Activated gamma-delta T cell treated with Interleukin-2 at 50 U/mL for 16 hours (primary cell): Measurements from ENCODE around the gene POLRMT.
"Not testable (repeated sequence)": the region's sequence is repeated elsewhere in the genome, so short reads cannot be mapped to it uniquely, and the experiment has no call there.

ENCODE experiments used
- DNase-seq: peaks from one replicate; pipeline ENCODE4 v3.0.0-alpha.2; 2020

POLRMT gene

DNA sequence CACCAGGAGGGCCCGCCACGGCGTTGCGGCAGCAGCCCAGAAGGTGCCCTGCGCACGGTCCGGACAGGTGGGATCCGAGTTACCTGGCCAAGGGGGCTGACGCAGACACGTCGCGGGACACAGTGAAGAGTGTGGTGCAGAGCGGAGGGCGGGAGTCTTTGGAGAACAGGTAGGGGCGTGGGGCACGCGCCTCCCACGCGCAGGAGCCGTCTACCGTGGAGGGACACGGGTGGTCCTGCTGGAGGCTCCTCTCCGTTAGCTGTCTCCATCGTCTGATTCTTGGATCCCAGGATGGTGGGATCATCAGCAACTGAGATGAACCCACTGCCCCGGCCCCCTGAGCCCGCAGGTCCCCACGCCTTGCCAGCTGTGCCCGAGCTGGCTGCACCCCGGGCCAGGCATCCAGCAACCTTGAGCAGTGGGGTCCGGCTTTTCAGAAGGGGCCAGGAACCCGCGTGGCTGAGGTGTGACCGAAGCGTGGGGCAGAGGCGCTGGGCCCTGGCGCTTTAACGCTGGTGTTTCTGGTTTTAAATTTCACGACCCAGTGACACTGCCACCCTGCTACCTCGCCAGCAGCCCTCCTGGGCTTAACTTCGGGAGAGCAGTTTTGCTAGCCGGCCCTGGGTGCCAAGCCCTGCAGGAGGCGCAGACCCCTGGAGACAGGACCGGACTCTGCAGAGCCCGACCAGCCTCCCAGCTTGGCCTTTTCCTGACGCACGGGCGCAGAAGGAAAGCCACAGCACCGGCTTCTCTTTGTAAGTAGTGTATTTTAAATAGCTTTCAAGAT is 13.6 kb upstream of the POLRMT start:
- no peak for DNase-seq

DNA sequence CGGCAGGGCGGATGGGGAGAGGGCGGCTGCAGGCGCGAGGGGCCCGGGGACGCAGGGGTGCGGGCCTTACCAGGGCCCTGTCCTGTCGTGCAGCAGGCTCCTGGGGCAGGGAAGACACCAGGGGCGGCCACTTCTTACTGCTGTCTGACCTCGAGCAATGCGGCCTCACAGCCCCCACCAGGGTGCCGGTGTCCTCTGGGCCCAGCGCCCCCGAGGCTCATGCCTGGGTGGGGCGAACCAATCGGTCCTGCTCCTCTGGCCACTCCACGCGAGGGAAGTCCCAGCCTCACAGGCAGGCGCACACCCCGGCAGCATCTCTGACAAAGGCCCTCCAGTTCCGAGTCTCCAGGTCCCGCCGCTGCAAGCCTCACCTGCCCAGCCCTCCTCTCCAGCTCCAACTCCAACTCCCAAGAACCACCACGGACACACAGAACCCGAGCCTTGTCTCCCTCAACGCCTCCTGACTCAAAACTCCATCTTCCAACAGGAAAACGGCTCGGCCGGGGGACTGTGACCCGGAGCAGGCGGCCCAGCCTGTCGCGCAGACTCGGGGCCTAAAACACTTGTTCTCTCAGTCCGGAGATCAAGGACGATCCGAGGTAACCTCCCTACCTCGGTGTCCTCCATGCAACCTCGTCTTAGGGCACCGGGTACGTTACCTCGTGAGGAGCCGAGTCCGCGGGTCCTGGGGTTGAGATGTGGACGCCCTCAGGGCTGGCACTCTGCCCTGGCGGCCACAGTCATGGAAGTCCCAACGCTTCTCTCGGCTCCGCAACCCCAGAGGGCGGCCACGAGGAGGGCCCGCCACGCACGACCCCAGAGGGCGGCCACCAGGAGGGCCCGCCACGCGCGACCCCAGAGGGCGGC is 12.8 kb upstream of the POLRMT start:
- DNase-seq: no peak

DNA sequence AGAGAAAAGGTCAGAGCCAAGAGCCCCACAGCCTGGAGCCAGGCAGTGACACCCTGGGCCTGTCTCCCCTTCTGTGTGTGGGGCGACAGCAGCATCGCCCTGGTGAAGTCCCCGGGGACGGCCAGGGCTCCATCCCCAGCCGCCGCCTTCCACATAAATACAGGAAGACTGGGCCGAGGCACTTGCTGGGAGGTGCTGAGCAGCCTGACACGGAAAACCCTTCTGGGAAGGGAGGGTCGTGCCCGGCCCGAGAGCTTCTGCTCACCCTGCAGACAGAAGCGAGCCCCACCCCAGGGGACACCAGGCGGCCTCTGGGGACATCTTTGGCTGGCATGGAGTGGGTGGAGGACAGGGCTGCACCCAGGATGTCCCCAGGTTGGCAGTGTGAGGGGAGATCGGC is 11.5 kb upstream of the POLRMT start:
- no peak for DNase-seq

DNA sequence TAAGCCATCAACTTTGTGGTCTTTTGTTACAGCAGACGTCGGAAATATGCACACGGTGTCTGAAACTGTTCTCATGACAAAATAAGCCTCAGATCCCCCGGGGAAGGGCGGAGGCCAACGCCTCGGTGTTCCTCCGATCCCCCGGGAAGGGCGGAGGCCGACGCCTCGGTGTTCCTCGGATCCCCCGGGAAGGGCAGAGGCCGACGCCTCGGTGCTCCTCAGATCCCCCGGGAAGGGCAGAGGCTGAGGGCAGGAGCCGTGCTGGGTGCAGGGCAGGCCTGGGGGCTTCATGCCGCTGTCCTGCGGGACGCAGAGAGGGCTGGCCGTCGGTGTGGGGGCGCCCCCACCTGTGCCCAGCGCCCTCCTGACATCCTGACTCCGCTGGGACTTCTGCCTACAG is 11.0 kb upstream of the POLRMT start:
- DNase-seq: no peak

DNA sequence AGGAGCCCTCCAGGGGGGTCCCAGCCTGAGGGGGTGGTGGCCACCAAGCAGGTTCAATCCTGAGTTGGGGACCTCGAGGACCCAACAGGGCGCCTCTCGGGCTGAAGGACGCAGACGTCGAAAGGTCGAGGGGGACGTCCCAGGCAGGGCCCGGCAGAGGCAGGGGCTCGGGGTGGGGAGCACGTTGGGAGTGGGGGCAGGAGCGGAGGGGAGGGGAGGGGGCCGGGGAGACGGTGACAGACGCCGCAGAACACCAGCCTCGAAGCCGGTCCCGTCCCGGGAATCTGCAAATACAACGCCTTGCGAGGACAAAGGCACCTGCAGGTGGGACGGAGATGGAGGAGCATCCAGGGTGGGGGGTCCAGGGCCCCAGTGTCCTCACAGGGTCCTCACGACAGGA is 10.4 kb upstream of the POLRMT start:
- DNase-seq: no peak

DNA sequence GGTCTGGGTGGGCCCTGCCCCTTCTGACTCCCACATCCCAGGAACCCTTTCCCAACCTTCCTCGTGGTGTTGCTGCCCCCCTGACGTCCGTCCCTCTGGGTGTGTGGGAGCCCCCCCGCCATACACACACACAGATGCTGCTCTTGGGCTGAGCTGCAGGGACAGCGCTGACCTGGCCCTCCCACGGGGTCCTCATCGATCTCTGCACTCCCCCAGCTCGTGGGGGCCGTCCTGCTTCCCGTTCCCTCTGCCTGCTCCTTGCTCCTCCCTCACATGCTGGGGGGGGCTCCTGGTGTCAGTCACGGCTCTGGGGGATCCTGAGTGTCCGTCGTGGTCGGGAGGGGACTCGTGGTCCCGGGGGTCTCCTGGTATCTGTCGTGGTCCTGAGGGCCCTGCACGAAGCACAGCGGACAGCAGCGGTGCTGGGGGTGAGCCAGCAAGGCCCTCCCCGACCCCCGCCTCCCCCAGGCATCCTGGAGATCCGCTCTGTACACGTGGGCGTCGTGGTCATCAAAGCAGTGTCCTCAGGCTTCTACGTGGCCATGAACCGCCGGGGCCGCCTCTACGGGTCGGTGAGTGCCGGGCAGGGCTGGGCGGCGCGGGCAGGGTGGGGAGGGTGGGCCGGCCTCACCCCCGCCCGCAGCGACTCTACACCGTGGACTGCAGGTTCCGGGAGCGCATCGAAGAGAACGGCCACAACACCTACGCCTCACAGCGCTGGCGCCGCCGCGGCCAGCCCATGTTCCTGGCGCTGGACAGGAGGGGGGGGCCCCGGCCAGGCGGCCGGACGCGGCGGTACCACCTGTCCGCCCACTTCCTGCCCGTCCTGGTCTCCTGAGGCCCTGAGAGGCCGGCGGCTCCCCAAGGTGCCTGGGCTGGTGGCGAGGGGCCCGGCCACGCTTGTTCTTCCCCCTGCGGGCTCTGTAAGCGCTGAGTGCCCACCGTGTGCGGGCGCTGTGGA is 9.7 kb upstream of the POLRMT start:
- no peak for DNase-seq

DNA sequence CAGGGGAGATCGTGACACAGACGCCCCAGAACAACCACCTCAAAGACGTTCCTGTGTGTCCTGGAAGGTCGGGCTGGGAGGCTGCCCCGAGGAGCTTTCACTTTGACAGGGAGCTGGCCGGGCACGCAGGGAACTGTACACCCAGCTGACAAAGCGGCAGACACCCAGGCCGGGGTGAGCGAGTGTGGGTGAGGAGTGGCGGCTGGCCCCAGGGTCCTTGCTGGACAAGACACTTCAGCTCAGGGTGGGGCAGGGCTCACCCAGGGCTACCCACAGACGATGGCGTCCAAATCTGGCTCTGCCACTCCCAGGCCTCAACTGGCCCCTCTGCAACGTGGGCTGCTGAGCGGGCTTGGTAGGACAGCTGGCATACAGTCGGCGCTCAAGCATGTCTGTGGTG is 8.4 kb upstream of the POLRMT start:
- no peak for DNase-seq

DNA sequence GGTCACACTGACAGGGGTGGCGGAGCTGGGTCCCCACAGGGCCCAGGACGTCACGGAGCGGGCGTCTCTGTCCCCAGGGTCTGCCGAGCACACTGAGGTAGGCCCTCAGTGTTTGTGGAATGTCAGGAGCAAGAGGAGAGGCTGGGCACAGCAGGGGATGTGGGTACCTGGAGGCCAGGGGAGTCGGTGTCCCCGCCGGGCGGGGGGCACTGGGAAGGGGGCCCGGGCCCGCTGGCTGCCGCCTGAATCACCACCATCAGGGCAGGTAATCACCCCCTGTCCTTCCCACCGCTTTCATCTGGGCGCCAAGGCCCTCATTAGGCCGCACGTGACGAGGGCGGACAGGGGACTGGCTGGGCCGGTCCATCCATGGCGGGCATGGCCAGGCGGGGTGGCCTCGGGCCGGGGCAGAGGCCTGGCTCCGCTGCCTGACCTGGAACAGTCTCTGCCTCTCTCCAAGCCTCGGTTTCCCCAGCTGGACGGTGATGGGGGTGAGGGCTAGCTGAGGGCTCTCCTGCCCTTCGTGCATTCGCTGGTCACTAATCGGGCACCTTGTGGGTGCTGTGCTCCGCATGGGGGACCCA is 7.4 kb upstream of the POLRMT start:
- no peak for DNase-seq

DNA sequence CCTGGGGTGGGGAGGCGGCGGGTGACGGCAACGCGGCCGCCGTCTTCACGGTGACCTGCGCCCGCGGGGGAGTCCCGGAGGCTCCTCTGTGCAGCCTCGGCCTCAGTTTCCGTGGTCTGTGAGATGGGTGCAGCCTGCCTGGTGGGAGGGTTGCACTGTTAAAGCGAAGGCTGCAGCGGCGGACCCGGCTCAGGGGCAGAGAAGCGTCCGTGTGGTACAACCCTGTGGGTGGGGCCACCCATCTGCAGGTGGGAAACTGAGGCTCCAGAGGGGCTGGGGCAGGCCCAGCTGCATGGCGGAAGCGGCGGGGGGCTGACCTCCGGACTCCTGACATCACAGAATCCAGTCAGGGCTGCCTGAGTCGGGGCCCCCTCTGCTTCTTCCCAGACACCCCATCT is 6.8 kb upstream of the POLRMT start:
- DNase-seq: no peak

DNA sequence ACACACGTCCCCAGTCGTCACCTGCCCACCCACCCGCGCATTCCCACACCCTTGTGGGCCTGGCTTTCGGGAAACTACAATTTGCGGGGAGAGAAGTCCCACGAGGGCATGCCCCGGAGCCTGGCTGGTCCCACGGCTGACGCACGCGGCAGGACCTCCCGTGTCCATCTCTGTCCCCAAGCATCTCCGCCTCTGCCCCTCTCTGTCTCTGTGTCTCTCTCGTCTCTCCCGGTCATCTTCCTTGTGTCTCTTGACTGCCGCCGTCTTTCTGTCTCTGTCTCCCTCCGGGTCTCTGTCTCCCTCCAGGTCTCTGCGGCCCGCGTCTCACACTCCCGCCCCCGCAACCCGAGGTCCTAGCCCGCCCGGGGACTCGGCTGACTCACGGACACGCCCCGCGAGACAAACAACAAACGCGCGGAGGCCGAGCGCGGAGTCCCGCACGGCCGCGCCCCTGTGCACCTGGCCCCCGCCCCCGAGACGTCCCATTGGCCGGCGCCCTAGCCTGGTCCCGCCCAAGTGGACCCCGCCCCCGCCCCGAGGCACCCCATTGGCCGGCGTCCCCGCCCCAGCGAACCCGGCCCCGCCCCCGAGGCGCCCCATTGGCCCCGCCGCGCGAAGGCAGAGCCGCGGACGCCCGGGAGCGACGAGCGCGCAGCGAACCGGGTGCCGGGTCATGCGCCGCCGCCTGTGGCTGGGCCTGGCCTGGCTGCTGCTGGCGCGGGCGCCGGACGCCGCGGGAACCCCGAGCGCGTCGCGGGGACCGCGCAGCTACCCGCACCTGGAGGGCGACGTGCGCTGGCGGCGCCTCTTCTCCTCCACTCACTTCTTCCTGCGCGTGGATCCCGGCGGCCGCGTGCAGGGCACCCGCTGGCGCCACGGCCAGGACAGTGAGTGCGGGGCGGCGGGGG is 6.2 kb upstream of the POLRMT start, which contains the start of gene FGF22:
Gene FGF22, plus strand, starts transcription at position 627 of the 908 bp plus-strand sequence. Its CDS starts 47 bp downstream, at position 674.
- peak; percentile 97 for DNase-seq

DNA sequence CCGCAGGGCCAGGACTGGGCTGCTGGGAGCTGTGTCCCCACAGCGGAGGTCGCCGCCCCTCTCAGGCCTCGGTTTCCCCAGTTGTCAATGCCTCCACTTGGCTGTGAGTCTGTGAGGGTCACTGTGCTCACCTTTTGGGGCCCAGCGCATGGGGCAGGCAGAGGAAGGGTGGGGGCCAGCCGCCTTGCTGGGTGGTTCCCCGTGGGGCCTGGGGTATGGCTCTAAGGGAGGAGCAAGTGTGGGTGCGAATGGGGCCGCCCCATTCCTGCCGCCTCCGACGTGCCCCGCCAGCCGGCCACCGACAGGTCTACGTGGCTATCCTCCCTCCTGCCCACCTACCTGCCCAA is 5.5 kb upstream of the POLRMT start:
- DNase-seq: no peak

DNA sequence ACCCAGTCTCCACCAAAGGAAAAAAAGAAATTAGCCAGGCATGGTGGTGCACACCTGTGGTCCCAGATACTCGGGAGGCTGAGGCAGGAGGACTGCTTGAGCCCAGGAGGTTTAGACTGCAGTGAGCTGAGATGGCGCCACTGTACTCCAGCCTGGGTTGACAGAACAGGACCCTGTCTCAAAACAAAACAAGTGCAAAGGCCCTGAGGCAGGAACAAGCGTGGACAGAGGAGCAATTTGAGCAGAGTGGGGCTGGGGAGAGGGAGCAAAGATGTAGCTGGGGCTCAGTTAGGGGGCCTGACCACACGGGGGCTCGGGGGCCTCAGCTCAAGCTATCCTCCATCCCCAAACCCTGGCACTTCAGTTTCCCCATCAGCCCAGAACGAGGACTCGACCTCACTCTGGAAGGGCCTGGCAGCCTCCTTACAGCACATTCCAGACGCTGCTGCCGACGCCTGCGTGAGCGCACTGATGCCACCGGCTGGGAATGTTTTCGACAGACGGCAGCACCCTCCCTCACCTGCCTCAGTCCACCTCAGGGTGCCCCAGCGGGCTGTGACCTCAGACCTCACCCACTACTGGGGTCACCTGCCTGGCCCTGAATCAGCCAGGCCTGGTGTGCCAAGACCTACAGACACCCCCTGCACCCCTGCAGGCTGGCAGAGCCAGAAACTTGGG is 1.8 kb upstream of the POLRMT start:
- no peak for DNase-seq

DNA sequence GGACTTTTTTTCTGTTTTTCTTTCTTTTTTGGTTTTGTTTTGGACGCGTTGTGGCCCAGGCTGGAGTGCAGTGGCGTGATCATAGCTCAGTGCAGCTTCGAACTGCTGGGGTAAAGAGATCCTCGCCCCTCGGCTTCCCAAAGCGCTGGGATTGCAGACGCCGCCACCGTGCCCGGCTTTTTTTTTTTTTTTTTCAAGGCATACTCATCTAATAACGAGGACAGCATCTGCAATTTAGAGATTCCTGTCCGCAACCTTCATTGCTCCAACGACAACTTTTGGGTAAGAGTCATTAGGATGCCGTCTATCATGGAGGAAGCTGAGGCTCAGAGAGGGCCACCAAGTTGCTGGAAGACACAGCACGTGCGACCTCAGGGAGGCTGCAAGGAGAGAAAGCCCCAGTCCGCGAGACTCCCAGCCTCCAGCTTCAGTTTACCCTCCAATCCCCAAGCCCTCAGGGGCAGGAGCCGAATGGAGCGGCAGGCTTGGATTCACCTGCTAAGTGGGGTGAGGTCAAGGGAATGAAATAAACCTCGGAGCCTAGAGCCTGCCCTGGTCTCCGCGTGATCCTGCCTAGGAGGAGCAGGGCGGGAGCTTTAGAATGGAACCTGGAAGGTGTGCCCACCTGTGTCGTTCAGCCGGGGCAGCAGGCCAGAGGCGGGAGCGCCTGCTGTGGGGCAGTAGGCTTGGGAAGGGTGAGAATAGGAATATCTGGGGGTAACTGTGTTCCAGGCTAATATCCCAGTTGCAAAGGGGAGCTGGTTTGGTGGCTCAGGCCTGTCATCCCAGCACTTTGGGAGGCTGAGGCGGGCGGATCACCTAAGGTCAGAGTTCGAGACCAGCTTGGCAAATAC is 676 bp upstream of the POLRMT start:
- no peak for DNase-seq

DNA sequence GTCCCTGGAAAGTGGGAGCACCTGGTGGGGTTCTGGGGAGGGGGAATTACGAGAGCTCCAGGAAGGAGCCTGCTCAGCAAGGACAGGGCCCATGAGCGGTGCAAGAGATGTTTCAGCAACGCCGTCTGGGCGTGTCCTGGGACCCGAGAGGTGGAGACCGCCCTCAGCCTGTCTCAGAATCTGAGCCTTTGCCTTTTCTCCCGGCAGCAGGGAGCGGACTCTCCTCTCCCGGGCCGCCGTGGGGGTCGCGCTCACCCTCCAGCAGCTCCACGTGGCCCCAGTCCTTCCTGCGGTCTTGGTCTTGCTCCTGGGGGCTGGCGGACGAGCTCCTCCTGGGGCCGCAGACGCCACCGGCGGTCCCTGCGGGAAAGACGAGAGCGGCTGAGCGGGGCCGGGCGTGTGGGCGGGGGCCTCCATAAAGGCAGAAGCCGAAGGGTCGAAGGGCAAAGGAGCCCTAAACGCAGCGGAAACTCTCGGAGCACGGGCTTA is 714 bp downstream of the POLRMT start:
- DNase-seq: no peak

DNA sequence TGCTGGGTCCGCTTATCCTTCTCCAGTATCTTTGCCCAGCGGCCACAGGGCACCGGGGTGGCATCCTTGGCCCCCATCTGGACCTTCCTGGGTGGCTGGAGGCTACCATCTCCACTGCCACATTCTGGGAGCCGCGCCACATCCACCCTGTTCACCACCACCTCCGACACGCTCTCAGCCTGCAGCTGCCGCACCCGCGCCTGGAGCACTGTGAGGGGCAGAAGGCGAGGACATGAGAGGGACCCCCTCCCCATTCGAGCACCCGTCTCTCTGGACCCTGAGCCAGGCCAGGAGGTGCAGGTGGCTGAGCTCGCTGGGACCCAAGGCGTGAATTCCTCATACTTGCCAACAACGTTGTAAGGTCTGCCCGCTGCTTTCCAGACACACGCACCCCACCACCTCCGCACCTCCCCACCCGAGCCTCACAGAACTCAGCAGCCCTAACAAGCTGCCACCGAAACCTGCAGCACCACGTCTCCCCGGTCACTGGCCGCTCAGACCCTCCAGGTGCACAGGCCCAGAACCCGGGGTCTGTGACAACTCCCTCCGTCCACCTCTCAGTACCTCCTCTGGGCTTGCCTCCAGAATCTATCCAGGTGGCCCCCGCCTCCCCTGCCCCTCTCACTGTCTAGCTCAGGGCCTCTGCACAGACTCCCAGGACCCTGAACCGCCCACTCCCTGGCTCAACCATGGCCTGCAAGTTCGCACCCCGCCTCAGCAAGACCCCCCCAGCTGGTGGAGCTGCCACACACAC is 3.2 kb downstream of the POLRMT start:
- DNase-seq: no peak

DNA sequence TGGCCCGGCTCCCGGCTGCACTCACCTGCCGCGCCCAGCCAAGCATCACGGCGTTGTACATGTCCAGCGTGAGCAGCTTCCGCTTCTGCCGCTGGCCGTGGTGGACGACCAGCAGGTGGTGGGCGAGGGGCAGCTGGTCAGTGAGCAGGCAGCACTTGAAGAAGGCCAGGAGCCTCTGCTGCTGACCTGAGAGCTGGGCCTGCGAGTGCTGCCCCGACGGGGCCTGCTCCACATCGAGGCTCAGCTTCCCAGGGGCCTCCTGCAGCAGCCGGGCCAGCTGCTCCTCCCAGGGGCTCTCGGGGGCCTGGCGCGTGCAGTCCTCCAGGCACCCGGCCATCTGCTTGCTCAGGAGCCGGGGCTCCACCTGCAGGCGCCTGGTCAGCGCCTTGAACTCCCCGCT is 3.8 kb downstream of the POLRMT start:
- not testable (repeated sequence) for DNase-seq

DNA sequence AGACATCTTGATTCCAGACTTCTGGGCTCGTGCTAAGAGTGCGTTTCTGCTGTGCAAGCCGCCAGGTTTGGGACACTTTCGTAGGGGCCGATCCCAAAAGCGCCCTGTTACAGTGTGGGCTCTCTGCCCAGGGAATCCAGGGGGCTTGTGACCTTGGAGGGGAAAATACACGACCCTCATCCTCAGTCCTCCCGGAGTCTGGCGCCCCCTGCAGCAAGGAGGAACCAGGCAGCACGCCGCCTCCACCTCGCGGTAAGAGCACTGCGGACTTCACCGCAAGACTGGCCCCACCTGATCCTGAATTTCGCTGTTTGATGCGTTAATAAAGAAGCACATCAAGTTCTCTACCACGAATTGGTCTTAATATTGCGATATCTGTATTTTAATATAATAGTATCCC is 5.2 kb downstream of the POLRMT start:
- DNase-seq: no peak

DNA sequence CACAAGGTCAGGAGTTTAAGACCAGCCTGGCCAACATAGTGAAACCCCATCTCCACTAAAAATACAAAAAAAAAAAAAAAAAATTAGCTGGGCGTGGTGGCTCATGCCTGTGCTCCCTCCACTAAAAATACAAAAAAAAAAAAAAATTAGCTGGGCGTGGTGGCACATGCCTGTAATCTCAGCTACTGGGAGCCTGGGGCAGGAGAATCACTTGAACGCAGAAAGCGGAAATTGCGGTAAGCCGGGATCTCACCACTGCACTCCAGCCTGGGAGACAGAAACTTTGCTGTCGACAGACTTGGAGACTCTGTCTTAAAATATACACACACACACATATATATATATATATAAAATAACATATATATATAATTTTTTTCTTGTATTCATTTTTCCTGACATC is 6.8 kb downstream of the POLRMT start:
- DNase-seq: not testable (repeated sequence)

DNA sequence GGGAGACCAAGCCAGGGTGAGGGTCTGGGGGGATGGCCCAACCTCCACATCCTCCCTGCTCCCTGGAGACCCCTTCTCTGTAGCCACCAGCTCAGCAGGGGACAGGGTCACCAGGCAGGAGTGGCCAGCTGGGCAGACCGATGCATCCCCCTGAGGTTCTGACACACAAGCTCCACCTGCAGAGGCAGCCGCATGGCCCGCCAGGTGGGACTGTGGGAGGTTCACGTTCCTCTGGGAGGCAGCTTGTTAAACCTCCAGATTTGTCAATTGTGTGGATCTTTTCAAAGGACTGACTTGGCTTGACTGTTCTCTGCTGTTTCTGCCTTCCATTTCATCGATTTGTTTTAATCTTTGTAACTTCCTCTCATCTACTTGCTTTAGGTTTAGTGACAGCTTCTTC is 8.1 kb downstream of the POLRMT start:
- no peak for DNase-seq
